ENCODE data around the gene PAPLN. TPM values are rescaled to one million over a fixed set of nuclear protein-coding genes. Genes with fewer than 3 reads are reported as not detected.

Gene PAPLN
- total RNA-seq, 1 experiment from 2014 or later: 9.6 TPM

DNA sequence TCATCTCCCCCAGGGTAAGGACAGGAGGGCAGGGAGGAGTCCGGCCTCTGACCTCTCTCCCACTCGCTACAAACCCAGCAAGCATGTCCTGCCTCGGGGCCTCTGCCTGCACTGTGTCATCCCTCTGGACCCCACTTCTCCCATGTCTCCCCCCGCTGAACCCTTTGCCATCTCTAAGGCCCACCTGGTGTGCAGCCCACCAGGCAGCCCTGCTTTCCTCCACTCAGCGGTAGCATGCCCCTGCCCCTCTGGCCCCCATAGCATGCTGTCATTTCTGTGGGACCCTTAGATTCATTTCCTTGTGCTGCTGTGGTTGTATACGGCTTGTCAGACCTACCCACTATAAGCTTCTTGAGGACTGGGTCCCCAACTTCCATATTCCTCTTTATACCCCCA lies 17.7 kb downstream of the PAPLN start:
- intact Hi-C loops (cut with micrococcal nuclease): no loop called here
- no peak for ATAC-seq
- no peak for DNase-seq (ENCODE audit: low read depth, low spot score)
- Histone ChIP-seq H3K9ac (ENCODE audit: low read length) (no peak overlapping the region), H3K36me3 (ENCODE audit: control insufficient read depth in 1 of 2, insufficient read depth in 2 of 2, low read length in 2 of 2) (no peaks in the 10 kb centered on the region; a peak in 1 of 4 replicates), H2AFZ (ENCODE audit: low read depth, low read length, poor library complexity, severe bottlenecking) (no peak overlapping the region), H3K9me3 (ENCODE audit: control insufficient read depth in 1 of 2, insufficient read depth in 1 of 2, low read depth in 1 of 2, low read length in 2 of 2) (no peaks in the 10 kb centered on the region), H3K79me2 (ENCODE audit: insufficient read depth, low read length) (no peaks in the 10 kb centered on the region), H3K4me1 (ENCODE audit: control insufficient read depth in 1 of 2, insufficient read depth in 2 of 2, low read length in 2 of 2) (no peaks in the 10 kb centered on the region), H3K27ac (ENCODE audit: low read depth, low read length) (no peak overlapping the region), H3K4me3 (replicated peaks in 1 of 2; ENCODE audit: low read depth in 1 of 2, low read length in 2 of 2) (no peak overlapping the region), H3K27me3 (ENCODE audit: insufficient read depth, low read length) (no peaks in the 10 kb centered on the region), H4K20me1 (ENCODE audit: insufficient read depth) (no peaks in the 10 kb centered on the region), H3K9me2 (ENCODE audit: insufficient read depth) (no peaks in the 10 kb centered on the region), H3K4me2 (ENCODE audit: low read length) (no peak overlapping the region)
- ChIA-PET POLR2A (no interaction called here), CTCF (no interaction called here), RAD21 (ENCODE audit: low non-redundant PET in 1 of 2, low total read pairs in 2 of 2, uncharacterized antibody in 2 of 2, unreplicated experiment in 2 of 2) (no interaction called here)
- TF ChIP-seq JUND (IDR thresholded peaks at IDR 0.05) (no peak), ELF1 (IDR thresholded peaks at IDR 0.05; ENCODE audit: borderline replicate concordance, low read depth) (no peak), ZFX (IDR thresholded peaks at IDR 0.05) (no peak), POLR2A (IDR thresholded peaks at IDR 0.05; ENCODE audit: borderline replicate concordance, extremely low read depth, insufficient read depth, insufficient read length) (no peak), EZH2phosphoT487 (IDR thresholded peaks at IDR 0.05; ENCODE audit: borderline replicate concordance) (no peak), CEBPB (IDR thresholded peaks at IDR 0.05; ENCODE audit: low read depth) (no peak)
- TF ChIP-seq, protein P1, sequence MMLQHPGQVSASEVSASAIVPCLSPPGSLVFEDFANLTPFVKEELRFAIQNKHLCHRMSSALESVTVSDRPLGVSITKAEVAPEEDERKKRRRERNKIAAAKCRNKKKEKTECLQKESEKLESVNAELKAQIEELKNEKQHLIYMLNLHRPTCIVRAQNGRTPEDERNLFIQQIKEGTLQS (IDR thresholded peaks at IDR 0.05): no peak
- BruUV-seq (replicated peaks): no TSS peak

DNA sequence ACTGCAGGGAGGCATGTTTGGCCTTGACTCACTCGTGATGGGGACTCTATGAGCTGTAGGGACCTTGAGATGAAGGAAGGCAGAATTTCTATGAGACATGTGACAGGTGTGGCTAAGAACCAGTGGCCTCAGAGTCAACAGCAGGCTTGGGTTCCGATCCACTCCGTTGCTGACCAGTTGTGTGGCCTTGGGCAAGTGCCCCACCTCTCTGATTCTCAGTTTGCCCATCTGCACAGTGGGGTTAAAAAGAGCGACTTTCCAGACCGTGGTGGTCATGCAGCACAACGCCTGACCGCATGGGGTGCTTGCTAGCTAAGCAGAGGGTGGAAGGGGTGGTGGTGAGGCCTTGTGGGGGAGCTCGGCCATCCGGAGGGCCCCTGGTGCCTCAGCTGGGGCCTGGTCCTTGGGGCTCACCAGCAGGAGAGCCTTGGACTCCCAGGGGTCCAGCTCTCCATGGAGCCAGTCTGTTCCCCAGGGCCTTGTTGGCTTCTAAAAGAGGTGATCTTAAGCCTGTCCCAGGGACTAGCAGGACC lies 18.5 kb downstream of the PAPLN start:
- DNase-seq (ENCODE audit: low read depth, low spot score): no peak
- BruUV-seq (replicated peaks): no TSS peak
- ATAC-seq: no peak
- Histone ChIP-seq H3K4me3 (replicated peaks in 1 of 2; ENCODE audit: low read depth in 1 of 2, low read length in 2 of 2) (no peak overlapping the region), H2AFZ (ENCODE audit: low read depth, low read length, poor library complexity, severe bottlenecking) (no peak overlapping the region), H3K9ac (ENCODE audit: low read length) (no peak overlapping the region), H3K4me1 (ENCODE audit: control insufficient read depth in 1 of 2, insufficient read depth in 2 of 2, low read length in 2 of 2) (no peaks in the 10 kb centered on the region), H4K20me1 (ENCODE audit: insufficient read depth) (no peaks in the 10 kb centered on the region), H3K79me2 (ENCODE audit: insufficient read depth, low read length) (no peaks in the 10 kb centered on the region), H3K36me3 (ENCODE audit: control insufficient read depth in 1 of 2, insufficient read depth in 2 of 2, low read length in 2 of 2) (no peaks in the 10 kb centered on the region; a peak in 1 of 4 replicates), H3K4me2 (ENCODE audit: low read length) (no peak overlapping the region), H3K9me3 (ENCODE audit: control insufficient read depth in 1 of 2, insufficient read depth in 1 of 2, low read depth in 1 of 2, low read length in 2 of 2) (no peaks in the 10 kb centered on the region), H3K9me2 (ENCODE audit: insufficient read depth) (no peaks in the 10 kb centered on the region), H3K27ac (ENCODE audit: low read depth, low read length) (no peak overlapping the region), H3K27me3 (ENCODE audit: insufficient read depth, low read length) (no peaks in the 10 kb centered on the region)
- ChIA-PET RAD21 (ENCODE audit: low non-redundant PET in 1 of 2, low total read pairs in 2 of 2, uncharacterized antibody in 2 of 2, unreplicated experiment in 2 of 2) (no interaction called here), CTCF (interaction anchor here (0.7 kb wide), 1 partner anchor 40 kb away, joined by 3 read pairs; no protein-coding TSS in a partner anchor), POLR2A (no interaction called here)
- no peak for TF ChIP-seq EGR1 (IDR thresholded peaks at IDR 0.05; ENCODE audit: low read depth)
- no peak for TF ChIP-seq ZNF274 (IDR thresholded peaks at IDR 0.05; ENCODE audit: low read depth, low read length)
- no peak for TF ChIP-seq ZBTB33 (IDR thresholded peaks at IDR 0.05; ENCODE audit: extremely low read depth, insufficient replicate concordance, low read length)
- no peak for TF ChIP-seq CEBPB (IDR thresholded peaks at IDR 0.05; ENCODE audit: low read depth)
- TF ChIP-seq CTCF (IDR thresholded peaks at IDR 0.05 in 2 of 3, conservative IDR thresholded peaks at IDR 0.05 in 1 of 3; ENCODE audit: borderline replicate concordance in 1 of 3, insufficient read depth in 1 of 3, low read depth in 2 of 3, low read length in 2 of 3): no peak
- intact Hi-C loops (cut with micrococcal nuclease): no loop called here
